ENCODE measurements around the gene FAM120B.

Gene FAM120B

DNA sequence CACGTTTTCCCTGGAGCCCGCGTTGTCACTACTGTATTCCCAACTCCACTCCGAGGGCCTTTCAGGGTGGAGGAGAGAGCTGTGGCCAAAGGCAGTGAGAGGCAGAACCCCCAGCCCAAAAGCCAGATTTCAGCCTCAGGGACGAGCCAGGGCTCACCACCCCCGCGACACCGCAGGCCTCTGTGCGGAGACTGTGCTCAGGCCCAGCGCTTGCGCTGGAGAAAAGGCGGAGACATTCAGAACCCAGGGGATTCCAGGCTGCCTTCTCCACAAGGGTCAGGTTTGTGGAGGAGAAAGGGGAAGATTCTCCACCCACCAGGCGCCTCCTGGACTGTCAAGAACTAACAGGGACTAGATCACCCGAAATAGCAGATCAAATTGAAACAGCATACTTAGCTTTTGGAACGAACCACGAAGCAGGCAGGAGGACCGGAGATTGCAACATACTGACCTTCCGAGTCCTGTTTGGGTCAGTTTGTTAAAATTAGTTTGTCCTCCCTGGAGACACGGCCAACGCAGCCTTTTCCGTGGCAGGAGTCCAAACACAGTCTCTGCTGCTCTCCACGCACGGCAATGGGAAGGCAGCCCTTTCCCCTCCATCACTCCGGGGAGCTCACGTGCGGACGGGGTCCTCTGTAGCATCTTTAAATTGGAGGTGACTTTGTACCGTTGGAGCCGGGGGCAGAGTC, 30.0 kb upstream of the FAM120B start:
- DNase-seq (ENCODE audit: low read depth, low spot score), result no peak
- ChIA-PET CTCF (no interaction called here), POLR2A (no interaction called here)
- no peak overlapping the region for H3K4me3 ChIP-seq (ENCODE audit: low read depth, low read length)
- TF ChIP-seq, protein P1, sequence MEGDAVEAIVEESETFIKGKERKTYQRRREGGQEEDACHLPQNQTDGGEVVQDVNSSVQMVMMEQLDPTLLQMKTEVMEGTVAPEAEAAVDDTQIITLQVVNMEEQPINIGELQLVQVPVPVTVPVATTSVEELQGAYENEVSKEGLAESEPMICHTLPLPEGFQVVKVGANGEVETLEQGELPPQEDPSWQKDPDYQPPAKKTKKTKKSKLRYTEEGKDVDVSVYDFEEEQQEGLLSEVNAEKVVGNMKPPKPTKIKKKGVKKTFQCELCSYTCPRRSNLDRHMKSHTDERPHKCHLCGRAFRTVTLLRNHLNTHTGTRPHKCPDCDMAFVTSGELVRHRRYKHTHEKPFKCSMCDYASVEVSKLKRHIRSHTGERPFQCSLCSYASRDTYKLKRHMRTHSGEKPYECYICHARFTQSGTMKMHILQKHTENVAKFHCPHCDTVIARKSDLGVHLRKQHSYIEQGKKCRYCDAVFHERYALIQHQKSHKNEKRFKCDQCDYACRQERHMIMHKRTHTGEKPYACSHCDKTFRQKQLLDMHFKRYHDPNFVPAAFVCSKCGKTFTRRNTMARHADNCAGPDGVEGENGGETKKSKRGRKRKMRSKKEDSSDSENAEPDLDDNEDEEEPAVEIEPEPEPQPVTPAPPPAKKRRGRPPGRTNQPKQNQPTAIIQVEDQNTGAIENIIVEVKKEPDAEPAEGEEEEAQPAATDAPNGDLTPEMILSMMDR (IDR thresholded peaks at IDR 0.05; ENCODE audit: insufficient read depth, low read length, missing control alignments), result no peak

DNA sequence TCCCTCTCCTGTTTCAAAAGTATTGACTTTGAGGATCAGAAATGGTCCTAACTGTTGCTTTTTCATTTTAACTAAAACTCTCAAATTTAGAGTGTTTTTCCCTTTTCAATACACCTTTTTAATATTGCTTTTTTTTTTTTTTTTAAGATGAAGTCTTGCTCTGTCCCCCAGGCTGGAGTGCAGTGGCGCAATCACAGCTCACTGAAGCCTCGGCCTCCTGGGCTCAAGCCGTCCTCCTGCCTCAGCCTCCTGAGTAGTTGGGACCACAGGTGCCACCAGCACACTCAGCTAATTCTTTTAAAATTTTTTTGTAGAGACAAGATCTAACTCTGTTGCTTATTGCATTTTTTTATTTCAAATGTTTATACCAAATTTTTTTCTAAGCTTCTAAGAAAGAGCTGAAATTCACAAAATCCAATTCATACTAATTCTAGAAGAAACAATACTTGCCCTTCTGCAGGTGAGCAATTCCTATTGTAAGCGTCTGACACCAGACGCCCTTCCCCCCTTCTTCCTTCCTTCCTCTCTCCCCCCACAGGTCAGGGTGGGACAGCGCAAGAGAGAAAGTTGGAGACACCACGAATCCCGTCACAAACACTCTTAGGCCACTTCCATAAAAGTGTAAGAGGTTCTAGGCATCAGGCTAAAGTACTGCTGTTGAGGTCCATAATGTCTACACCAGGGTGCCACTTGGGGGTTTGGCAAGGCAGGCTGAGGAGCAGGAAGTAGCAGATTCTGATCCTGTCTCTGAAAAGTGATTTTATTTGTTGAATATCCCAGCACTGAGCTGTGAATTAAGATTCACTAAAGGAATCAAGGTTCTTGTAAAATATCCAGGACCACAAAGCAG, 28.4 kb upstream of the FAM120B start:
- no peak for DNase-seq (ENCODE audit: low read depth, low spot score)
- TF ChIP-seq, protein P1 (IDR thresholded peaks at IDR 0.05; ENCODE audit: insufficient read depth, low read length, missing control alignments), result no peak
- no peak overlapping the region for H3K4me3 ChIP-seq (ENCODE audit: low read depth, low read length)
- ChIA-PET POLR2A (no interaction called here), CTCF (interaction anchor here (1.2 kb wide), 1 partner anchor 239 kb away, joined by 3 read pairs; no protein-coding TSS in a partner anchor)

DNA sequence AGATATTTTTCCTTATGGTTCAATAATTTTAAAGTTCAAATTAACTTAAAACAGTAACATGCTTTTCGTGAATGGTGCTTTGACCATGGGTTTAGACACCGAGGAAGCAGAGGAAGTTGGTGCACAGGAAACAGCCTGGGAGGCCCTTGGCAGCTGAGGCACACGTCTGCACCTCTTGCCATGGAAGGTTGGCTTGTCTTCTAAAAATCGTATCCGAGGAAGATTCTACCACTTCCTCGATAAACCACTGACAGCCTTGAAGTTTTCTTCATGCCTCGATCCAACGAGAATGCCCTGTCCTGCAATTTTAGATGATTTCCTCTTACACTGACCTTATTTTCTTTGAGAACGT, 27.8 kb upstream of the FAM120B start:
- DNase-seq (ENCODE audit: low read depth, low spot score), result no peak
- ChIA-PET POLR2A (no interaction called here), CTCF (interaction anchor here (1.2 kb wide), 1 partner anchor 238 kb away, joined by 3 read pairs; no protein-coding TSS in a partner anchor)
- H3K4me3 ChIP-seq (ENCODE audit: low read depth, low read length), result no peak overlapping the region
- TF ChIP-seq, protein P1 (IDR thresholded peaks at IDR 0.05; ENCODE audit: insufficient read depth, low read length, missing control alignments), result no peak

DNA sequence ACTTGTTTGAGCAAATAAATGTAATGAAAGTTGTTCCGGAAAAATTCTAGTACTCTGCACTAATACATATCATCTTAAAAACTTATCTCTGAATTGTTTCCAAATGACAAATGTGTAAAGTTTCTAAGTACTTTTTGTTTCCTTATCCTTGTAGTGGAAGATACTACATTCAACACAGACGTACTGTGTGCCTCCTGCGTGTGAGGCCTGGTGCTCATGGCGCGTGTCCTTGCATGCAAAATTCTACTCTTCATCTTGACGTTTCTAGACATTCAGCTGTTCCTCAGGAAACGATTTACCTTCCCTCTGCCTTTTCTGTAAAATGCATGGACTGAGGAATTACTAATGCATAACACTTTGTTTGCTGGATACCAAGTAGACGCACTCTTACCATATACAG, 27.1 kb upstream of the FAM120B start:
- TF ChIP-seq, protein P1 (IDR thresholded peaks at IDR 0.05; ENCODE audit: insufficient read depth, low read length, missing control alignments), result no peak
- CTCF ChIA-PET, result no interaction called here
- DNase-seq (ENCODE audit: low read depth, low spot score), result no peak

DNA sequence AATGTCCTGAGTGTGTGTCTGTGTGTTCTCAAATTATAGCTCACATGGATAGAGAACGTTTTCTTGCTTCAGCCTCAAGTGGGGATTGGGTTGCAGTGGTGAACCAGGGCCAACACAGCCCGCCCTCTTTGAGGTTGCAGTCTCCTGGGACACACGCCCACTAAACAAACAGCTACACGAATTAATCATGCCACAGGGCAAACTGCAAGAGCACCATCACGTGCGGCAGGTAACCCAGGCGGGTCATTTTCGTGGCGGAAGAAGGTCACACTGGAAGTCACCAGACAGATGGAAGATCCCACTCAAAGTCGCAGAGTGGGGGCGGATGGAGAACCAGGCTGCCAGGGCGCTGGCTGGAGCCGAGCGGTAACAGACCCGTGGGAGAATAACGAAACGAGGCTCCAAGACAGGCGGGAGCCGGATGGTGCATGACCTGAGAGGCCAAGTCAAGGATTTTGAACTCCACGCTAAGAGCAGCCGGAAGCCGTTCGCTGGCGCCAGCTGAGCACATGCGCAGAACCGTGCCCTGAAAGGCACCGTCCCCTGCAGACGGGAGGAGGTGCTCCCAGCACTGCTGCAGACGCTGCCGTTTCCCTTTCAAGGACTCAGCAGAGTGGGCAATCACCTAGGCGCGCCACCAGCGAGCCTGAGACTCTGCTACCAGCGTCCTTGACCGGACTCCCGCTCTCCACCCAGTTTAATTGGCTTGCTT, 26.4 kb upstream of the FAM120B start:
- DNase-seq (ENCODE audit: low read depth, low spot score), result no peak
- TF ChIP-seq, protein P1 (IDR thresholded peaks at IDR 0.05; ENCODE audit: insufficient read depth, low read length, missing control alignments), result no peak
- POLR2A ChIA-PET, result no interaction called here
- peak overlapping the region; percentile 44 for H3K4me3 ChIP-seq (ENCODE audit: low read depth, low read length)
- CTCF ChIA-PET, result no interaction called here

More for the DNA sequence above, 27.1 kb upstream of the FAM120B start:
- POLR2A ChIA-PET, result no interaction called here
- H3K4me3 ChIP-seq (ENCODE audit: low read depth, low read length), result no peak overlapping the region

DNA sequence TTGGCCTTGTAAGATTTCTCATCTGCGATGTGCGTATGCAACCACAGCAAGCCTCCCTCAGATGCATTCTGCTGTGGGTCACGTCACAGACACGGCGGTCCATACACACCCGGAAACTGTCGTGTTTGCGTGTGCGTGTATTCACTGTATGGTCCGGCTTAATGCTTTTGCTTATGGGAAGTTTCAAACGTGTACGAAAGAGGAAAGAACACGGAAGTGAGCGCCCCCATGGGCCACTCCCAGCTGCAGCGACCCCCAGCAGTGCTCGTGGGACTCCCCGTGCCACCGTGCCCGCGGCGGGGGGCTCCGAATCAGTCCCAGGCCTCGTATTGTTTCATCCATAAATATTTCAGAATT, 25.9 kb upstream of the FAM120B start:
- POLR2A ChIA-PET, result no interaction called here
- CTCF ChIA-PET, result no interaction called here
- TF ChIP-seq, protein P1 (IDR thresholded peaks at IDR 0.05; ENCODE audit: insufficient read depth, low read length, missing control alignments), result no peak
- DNase-seq (ENCODE audit: low read depth, low spot score), result no peak
- peak overlapping the region; percentile 44 for H3K4me3 ChIP-seq (ENCODE audit: low read depth, low read length)
